ENCODE data around the gene STYXL2. TPM values are rescaled to one million over a fixed set of nuclear protein-coding genes. Genes with fewer than 3 reads are reported as not detected.

The STYXL2 gene
- total and polyA plus RNA-seq, 9 of the 15 experiments (the other 6 are each of a cell fraction or from before 2014, with no cell fraction given), result not detected

GRCh38 chr1:167056529-167057231 lies 37.2 kb upstream of the STYXL2 start (continued):
- TF ChIP-seq STAT5B (CRISPR knock-in tag; IDR thresholded peaks at IDR 0.05), result no peak
- no peak for TF ChIP-seq NR1H2 (CRISPR knock-in tag; IDR thresholded peaks at IDR 0.05)
- TF ChIP-seq ZNF609 (CRISPR knock-in tag; IDR thresholded peaks at IDR 0.05; ENCODE audit: borderline replicate concordance), result no peak
- peak; percentile 27 for TF ChIP-seq NCOA4 (IDR thresholded peaks at IDR 0.05; ENCODE audit: partially characterized antibody)
- TF ChIP-seq HBP1 (CRISPR knock-in tag; IDR thresholded peaks at IDR 0.05), result peak; percentile 81; the same call in 1 of the 2 replicates
- peak in 1 of 2 experiments; percentile 35; a peak in 1 of 4 replicates for TF ChIP-seq TRIM24 (IDR thresholded peaks at IDR 0.05)
- TF ChIP-seq ZNF197 (CRISPR knock-in tag; IDR thresholded peaks at IDR 0.05; ENCODE audit: low read depth), result no peak
- no peak for TF ChIP-seq NR2C1 (IDR thresholded peaks at IDR 0.05)
- no peak for TF ChIP-seq NR2C1 (tag; IDR thresholded peaks at IDR 0.05)
- TF ChIP-seq YBX1 (IDR thresholded peaks at IDR 0.05), result peak; percentile 43; the same call in 1 of the 2 replicates
- TF ChIP-seq MCM2 (IDR thresholded peaks at IDR 0.05; ENCODE audit: low read depth), result no peak
- TF ChIP-seq ERF (CRISPR knock-in tag; IDR thresholded peaks at IDR 0.05), result no peak
- peak; percentile 74 for TF ChIP-seq PHF20 (IDR thresholded peaks at IDR 0.05; ENCODE audit: partially characterized antibody)
- peak; percentile 40; the same call in 1 of the 2 replicates for TF ChIP-seq NKRF (IDR thresholded peaks at IDR 0.05; ENCODE audit: borderline replicate concordance)
- TF ChIP-seq RBFOX2 (IDR thresholded peaks at IDR 0.05; ENCODE audit: low read depth, low read length), result no peak
- TF ChIP-seq ARHGAP35 (IDR thresholded peaks at IDR 0.05; ENCODE audit: partially characterized antibody), result peak; percentile 72
- TF ChIP-seq SRSF7 (optimal IDR thresholded peaks at IDR 0.05; ENCODE audit: low read depth, low read length), result no peak
- no peak for TF ChIP-seq CTCFL (IDR thresholded peaks at IDR 0.05; ENCODE audit: borderline replicate concordance, insufficient read depth, low read depth, low read length, poor library complexity, severe bottlenecking)
- TF ChIP-seq OTX1 (CRISPR knock-in tag; IDR thresholded peaks at IDR 0.05), result peak; percentile 68; the same call in 1 of the 2 replicates
